NAMALWA (cell line): ENCODE data around the gene KLHDC4.
"Not testable (repeated sequence)": the region's sequence is repeated elsewhere in the genome, so short reads cannot be mapped to it uniquely, and the experiment has no call there.

ENCODE experiments used
- DNase-seq: peaks from one replicate; pipeline ENCODE4 v3.0.0-alpha.2; 2015; ENCODE audit warnings: low spot score

KLHDC4 gene

GRCh38 chr16:87742781-87743490 is 22.9 kb downstream of the KLHDC4 start:
- DNase-seq: no peak

GRCh38 chr16:87741700-87742415 is 23.9 kb downstream of the KLHDC4 start:
- no peak for DNase-seq

- DNase-seq: no peak
Observed at GRCh38 chr16:87740909-87741424, 24.8 kb downstream of the KLHDC4 start.

- DNase-seq: no peak
Observed at GRCh38 chr16:87740441-87740840, 25.3 kb downstream of the KLHDC4 start.

GRCh38 chr16:87739801-87740200 is 26.0 kb downstream of the KLHDC4 start:
- DNase-seq: no peak

GRCh38 chr16:87736008-87736382 is 29.8 kb downstream of the KLHDC4 start:
- DNase-seq: no peak

- DNase-seq: no peak
Observed at GRCh38 chr16:87735270-87736007, 30.3 kb downstream of the KLHDC4 start.

- DNase-seq: no peak
Observed at GRCh38 chr16:87734644-87735043, 31.1 kb downstream of the KLHDC4 start.

- DNase-seq: peak; percentile 71
Observed at GRCh38 chr16:87733190-87733589, 32.6 kb downstream of the KLHDC4 start.

GRCh38 chr16:87731607-87732006 is 34.2 kb downstream of the KLHDC4 start:
- no peak for DNase-seq

- DNase-seq: no peak
Observed at GRCh38 chr16:87729266-87729954, 36.4 kb downstream of the KLHDC4 start.

- no peak for DNase-seq
Observed at GRCh38 chr16:87728026-87728425, 37.8 kb downstream of the KLHDC4 start.

- no peak for DNase-seq
Observed at GRCh38 chr16:87727346-87727745, 38.4 kb downstream of the KLHDC4 start.

- not testable (repeated sequence) for DNase-seq
Observed at GRCh38 chr16:87726577-87726976, 39.2 kb downstream of the KLHDC4 start.

GRCh38 chr16:87725596-87726235 is 40.1 kb downstream of the KLHDC4 start:
- peak; percentile 68 for DNase-seq

- DNase-seq: peak; percentile 96
Observed at GRCh38 chr16:87724490-87725291, 41.1 kb downstream of the KLHDC4 start.

GRCh38 chr16:87723226-87723623 is 42.6 kb downstream of the KLHDC4 start:
- peak; percentile 98 for DNase-seq

GRCh38 chr16:87722590-87723225 is 43.1 kb downstream of the KLHDC4 start:
- DNase-seq: no peak

GRCh38 chr16:87721622-87722585 is 43.9 kb downstream of the KLHDC4 start:
- no peak for DNase-seq
